ENCODE measurements around the gene CD27.
"Not testable (repeated sequence)": the region's sequence is repeated elsewhere in the genome, so short reads cannot be mapped to it uniquely, and the experiment has no call there.

Gene CD27

GRCh38 chr12:6478416-6478815 lies 33.7 kb downstream of the CD27 start:
- H3K4me3 ChIP-seq (ENCODE audit: low read depth in 1 of 5, low read length in 5 of 5), result no peak overlapping the region
- H3K27ac ChIP-seq (ENCODE audit: low read depth, low read length), result no peak overlapping the region
- H3K27me3 ChIP-seq (ENCODE audit: control insufficient read depth in 5 of 5, insufficient read depth in 4 of 5, low read length in 5 of 5), result peaks cover 0 to 9% (median 3%) of the 10 kb centered on the region in 5 donors
- no peak overlapping the region for H3K9ac ChIP-seq (ENCODE audit: low read length in 5 of 5)
- no peaks in the 10 kb centered on the region for H3K9me3 ChIP-seq (ENCODE audit: control insufficient read depth in 5 of 5, low read length in 5 of 5)
- no peaks in the 10 kb centered on the region for H3K4me1 ChIP-seq (ENCODE audit: control insufficient read depth in 5 of 5, insufficient read depth in 5 of 5, low read length in 5 of 5)
- H3K36me3 ChIP-seq (ENCODE audit: control insufficient read depth in 5 of 5, insufficient read depth in 5 of 5, low read length in 5 of 5), result no peaks in the 10 kb centered on the region

- Histone ChIP-seq H3K9me3 (ENCODE audit: control insufficient read depth in 5 of 5, low read length in 5 of 5) (no peaks in the 10 kb centered on the region), H3K4me1 (ENCODE audit: control insufficient read depth in 5 of 5, insufficient read depth in 5 of 5, low read length in 5 of 5) (peaks cover 0 to 10% (median 9%) of the 10 kb centered on the region in 5 donors), H3K27me3 (ENCODE audit: control insufficient read depth in 5 of 5, insufficient read depth in 4 of 5, low read length in 5 of 5) (peaks cover 0 to 4% (median 0%) of the 10 kb centered on the region in 5 donors), H3K9ac (ENCODE audit: low read length in 5 of 5) (no peak overlapping the region), H3K4me3 (ENCODE audit: low read depth in 1 of 5, low read length in 5 of 5) (no peak overlapping the region), H3K36me3 (ENCODE audit: control insufficient read depth in 5 of 5, insufficient read depth in 5 of 5, low read length in 5 of 5) (peaks cover 0 to 5% (median 2%) of the 10 kb centered on the region in 5 donors), H3K27ac (ENCODE audit: low read depth, low read length) (no peak overlapping the region)
Observed at GRCh38 chr12:6488240-6488639, 43.5 kb downstream of the CD27 start.

- Histone ChIP-seq H3K9ac (ENCODE audit: low read length in 5 of 5) (no peak overlapping the region), H3K4me3 (ENCODE audit: low read depth in 1 of 5, low read length in 5 of 5) (no peak overlapping the region), H3K4me1 (ENCODE audit: control insufficient read depth in 5 of 5, insufficient read depth in 5 of 5, low read length in 5 of 5) (peaks cover 0 to 17% (median 15%) of the 10 kb centered on the region in 5 donors), H3K36me3 (ENCODE audit: control insufficient read depth in 5 of 5, insufficient read depth in 5 of 5, low read length in 5 of 5) (peaks cover 0 to 5% (median 2%) of the 10 kb centered on the region in 5 donors), H3K9me3 (ENCODE audit: control insufficient read depth in 5 of 5, low read length in 5 of 5) (no peaks in the 10 kb centered on the region), H3K27ac (ENCODE audit: low read depth, low read length) (no peak overlapping the region), H3K27me3 (ENCODE audit: control insufficient read depth in 5 of 5, insufficient read depth in 4 of 5, low read length in 5 of 5) (peaks cover 0 to 4% (median 0%) of the 10 kb centered on the region in 5 donors)
Observed at GRCh38 chr12:6489449-6489848, 44.7 kb downstream of the CD27 start.

- H3K4me1 ChIP-seq (ENCODE audit: control insufficient read depth in 5 of 5, insufficient read depth in 5 of 5, low read length in 5 of 5), result peaks cover 0 to 26% (median 23%) of the 10 kb centered on the region in 5 donors
- H3K9me3 ChIP-seq (ENCODE audit: control insufficient read depth in 5 of 5, low read length in 5 of 5); H3K27ac ChIP-seq (ENCODE audit: low read depth, low read length); H3K9ac ChIP-seq (ENCODE audit: low read length in 5 of 5); H3K4me3 ChIP-seq (ENCODE audit: low read depth in 1 of 5, low read length in 5 of 5); H3K36me3 ChIP-seq (ENCODE audit: control insufficient read depth in 5 of 5, insufficient read depth in 5 of 5, low read length in 5 of 5); H3K27me3 ChIP-seq (ENCODE audit: control insufficient read depth in 5 of 5, insufficient read depth in 4 of 5, low read length in 5 of 5): not testable (repeated sequence)
Observed at GRCh38 chr12:6490673-6491072, 45.9 kb downstream of the CD27 start.

GRCh38 chr12:6492838-6493496 lies 48.2 kb downstream of the CD27 start, which contains the start of gene MRPL51:
Gene MRPL51 (minus strand): TSS chr12:6493262. CDS start chr12:6493136, 126 bp downstream.
- Histone ChIP-seq H3K27me3 (ENCODE audit: control insufficient read depth in 5 of 5, insufficient read depth in 4 of 5, low read length in 5 of 5) (peaks cover 0 to 3% (median 0%) of the 10 kb centered on the region in 5 donors), H3K4me3 (ENCODE audit: low read depth in 1 of 5, low read length in 5 of 5) (peak within 1 kb of the TSS; percentile 88 to 99 (median 92)), H3K9me3 (ENCODE audit: control insufficient read depth in 5 of 5, low read length in 5 of 5) (no peaks in the 10 kb centered on the region), H3K27ac (ENCODE audit: low read depth, low read length) (peak within 1 kb of the TSS; percentile 98), H3K9ac (ENCODE audit: low read length in 5 of 5) (peak within 1 kb of the TSS; percentile 70 to 97 (median 93)), H3K36me3 (ENCODE audit: control insufficient read depth in 5 of 5, insufficient read depth in 5 of 5, low read length in 5 of 5) (peaks cover 7 to 12% (median 9%) of the 10 kb centered on the region in 5 donors), H3K4me1 (ENCODE audit: control insufficient read depth in 5 of 5, insufficient read depth in 5 of 5, low read length in 5 of 5) (peaks cover 0 to 26% (median 23%) of the 10 kb centered on the region in 5 donors)

- H3K9ac ChIP-seq (ENCODE audit: low read length in 5 of 5), result peak within 1 kb of the TSS; percentile 70 to 97 (median 93)
- peaks cover 7 to 14% (median 9%) of the 10 kb centered on the region in 5 donors for H3K36me3 ChIP-seq (ENCODE audit: control insufficient read depth in 5 of 5, insufficient read depth in 5 of 5, low read length in 5 of 5)
- H3K27me3 ChIP-seq (ENCODE audit: control insufficient read depth in 5 of 5, insufficient read depth in 4 of 5, low read length in 5 of 5), result no peaks in the 10 kb centered on the region
- H3K4me1 ChIP-seq (ENCODE audit: control insufficient read depth in 5 of 5, insufficient read depth in 5 of 5, low read length in 5 of 5), result peaks cover 0 to 26% (median 23%) of the 10 kb centered on the region in 5 donors
- H3K4me3 ChIP-seq (ENCODE audit: low read depth in 1 of 5, low read length in 5 of 5), result peak within 1 kb of the TSS; percentile 88 to 99 (median 92)
- peak within 1 kb of the TSS; percentile 98 for H3K27ac ChIP-seq (ENCODE audit: low read depth, low read length)
- H3K9me3 ChIP-seq (ENCODE audit: control insufficient read depth in 5 of 5, low read length in 5 of 5), result no peaks in the 10 kb centered on the region
Observed at GRCh38 chr12:6493497-6494257, 48.9 kb downstream of the CD27 start, which contains the start of gene NCAPD2. Gene NCAPD2 (plus strand): TSS chr12:6494102. CDS start chr12:6495099, 997 bp downstream.

- Histone ChIP-seq H3K27me3 (ENCODE audit: control insufficient read depth in 5 of 5, insufficient read depth in 4 of 5, low read length in 5 of 5) (no peaks in the 10 kb centered on the region), H3K4me1 (ENCODE audit: control insufficient read depth in 5 of 5, insufficient read depth in 5 of 5, low read length in 5 of 5) (peaks cover 0 to 26% (median 23%) of the 10 kb centered on the region in 5 donors), H3K36me3 (ENCODE audit: control insufficient read depth in 5 of 5, insufficient read depth in 5 of 5, low read length in 5 of 5) (peaks cover 7 to 20% (median 9%) of the 10 kb centered on the region in 5 donors), H3K9ac (ENCODE audit: low read length in 5 of 5) (peak overlapping the region in 4 of 5 donors; percentile 44 to 71 (median 62)), H3K9me3 (ENCODE audit: control insufficient read depth in 5 of 5, low read length in 5 of 5) (no peaks in the 10 kb centered on the region), H3K4me3 (ENCODE audit: low read depth in 1 of 5, low read length in 5 of 5) (peak overlapping the region; percentile 79 to 94 (median 90)), H3K27ac (ENCODE audit: low read depth, low read length) (peak overlapping the region; percentile 98)
Observed at GRCh38 chr12:6494258-6494743, 49.5 kb downstream of the CD27 start.

GRCh38 chr12:6494968-6495367 lies 50.2 kb downstream of the CD27 start:
- H3K4me3 ChIP-seq (ENCODE audit: low read depth in 1 of 5, low read length in 5 of 5), result peak overlapping the region in 1 of 5 donors; percentile 89
- no peak overlapping the region for H3K27ac ChIP-seq (ENCODE audit: low read depth, low read length)
- no peak overlapping the region for H3K9ac ChIP-seq (ENCODE audit: low read length in 5 of 5)
- peaks cover 7 to 22% (median 9%) of the 10 kb centered on the region in 5 donors for H3K36me3 ChIP-seq (ENCODE audit: control insufficient read depth in 5 of 5, insufficient read depth in 5 of 5, low read length in 5 of 5)
- no peaks in the 10 kb centered on the region for H3K9me3 ChIP-seq (ENCODE audit: control insufficient read depth in 5 of 5, low read length in 5 of 5)
- no peaks in the 10 kb centered on the region for H3K27me3 ChIP-seq (ENCODE audit: control insufficient read depth in 5 of 5, insufficient read depth in 4 of 5, low read length in 5 of 5)
- peaks cover 0 to 26% (median 23%) of the 10 kb centered on the region in 5 donors for H3K4me1 ChIP-seq (ENCODE audit: control insufficient read depth in 5 of 5, insufficient read depth in 5 of 5, low read length in 5 of 5)

GRCh38 chr12:6497291-6497690 lies 52.5 kb downstream of the CD27 start:
- H3K27ac ChIP-seq (ENCODE audit: low read depth, low read length); H3K4me3 ChIP-seq (ENCODE audit: low read depth in 1 of 5, low read length in 5 of 5); H3K27me3 ChIP-seq (ENCODE audit: control insufficient read depth in 5 of 5, insufficient read depth in 4 of 5, low read length in 5 of 5); H3K9me3 ChIP-seq (ENCODE audit: control insufficient read depth in 5 of 5, low read length in 5 of 5); H3K9ac ChIP-seq (ENCODE audit: low read length in 5 of 5): not testable (repeated sequence)
- peaks cover 0 to 24% (median 22%) of the 10 kb centered on the region in 5 donors for H3K4me1 ChIP-seq (ENCODE audit: control insufficient read depth in 5 of 5, insufficient read depth in 5 of 5, low read length in 5 of 5)
- H3K36me3 ChIP-seq (ENCODE audit: control insufficient read depth in 5 of 5, insufficient read depth in 5 of 5, low read length in 5 of 5), result peaks cover 5 to 23% (median 10%) of the 10 kb centered on the region in 5 donors

Measured in subcutaneous abdominal adipose tissue (tissue), 5 donors.